GM18517 (cell line): ENCODE measurements around the gene SNX7.

Experiments
- ATAC-seq: cut with Tn5 transposase; IDR thresholded peaks from one replicate; pipeline ENCODE4 v1.9.1; 2021; ENCODE audit warnings: mild to moderate bottlenecking, moderate library complexity; ENCODE audit not compliant: unreplicated experiment

The SNX7 gene, protein sequence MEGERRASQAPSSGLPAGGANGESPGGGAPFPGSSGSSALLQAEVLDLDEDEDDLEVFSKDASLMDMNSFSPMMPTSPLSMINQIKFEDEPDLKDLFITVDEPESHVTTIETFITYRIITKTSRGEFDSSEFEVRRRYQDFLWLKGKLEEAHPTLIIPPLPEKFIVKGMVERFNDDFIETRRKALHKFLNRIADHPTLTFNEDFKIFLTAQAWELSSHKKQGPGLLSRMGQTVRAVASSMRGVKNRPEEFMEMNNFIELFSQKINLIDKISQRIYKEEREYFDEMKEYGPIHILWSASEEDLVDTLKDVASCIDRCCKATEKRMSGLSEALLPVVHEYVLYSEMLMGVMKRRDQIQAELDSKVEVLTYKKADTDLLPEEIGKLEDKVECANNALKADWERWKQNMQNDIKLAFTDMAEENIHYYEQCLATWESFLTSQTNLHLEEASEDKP

DNA sequence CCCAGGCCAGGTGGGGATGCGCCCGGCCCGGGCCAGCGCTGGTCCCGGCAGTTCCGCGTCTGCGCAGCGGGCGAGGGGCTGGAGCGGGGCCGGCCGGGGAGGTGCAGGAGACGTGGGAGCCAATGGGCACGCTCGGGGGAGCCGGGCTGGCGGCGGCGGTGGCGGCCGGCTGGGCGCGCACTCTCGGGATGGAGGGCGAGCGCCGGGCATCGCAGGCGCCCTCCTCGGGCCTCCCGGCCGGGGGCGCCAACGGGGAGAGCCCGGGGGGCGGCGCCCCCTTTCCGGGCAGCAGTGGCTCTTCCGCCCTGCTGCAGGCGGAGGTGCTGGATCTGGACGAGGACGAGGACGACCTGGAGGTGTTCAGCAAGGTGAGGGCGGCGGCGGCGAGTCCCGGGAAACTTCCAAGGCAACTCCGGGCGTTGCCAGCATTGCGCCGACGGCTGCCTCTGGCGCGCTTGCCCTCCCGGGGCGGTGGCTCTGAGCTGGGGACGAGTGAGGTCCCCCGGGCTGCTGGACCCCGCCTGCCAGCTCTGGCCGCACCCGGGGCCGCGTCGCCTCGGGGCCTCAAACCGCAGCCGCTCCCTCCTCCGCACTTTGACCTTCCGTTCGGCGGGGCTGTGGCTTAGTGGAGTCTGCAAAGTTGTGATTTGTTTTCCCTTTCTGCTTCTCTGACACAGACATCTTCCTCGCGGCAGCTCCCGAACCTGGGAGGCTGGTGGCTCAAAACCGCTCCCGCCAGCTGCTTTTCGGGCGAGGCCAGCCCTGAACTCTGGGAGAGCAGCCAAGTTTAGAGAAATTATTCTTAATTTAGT is at the start of gene SNX7:
Gene SNX7, plus strand, starts transcription at position 178 of the 812 bp plus-strand sequence. Its CDS starts 11 bp downstream, at position 189.
- ATAC-seq, result peak; percentile 79

DNA sequence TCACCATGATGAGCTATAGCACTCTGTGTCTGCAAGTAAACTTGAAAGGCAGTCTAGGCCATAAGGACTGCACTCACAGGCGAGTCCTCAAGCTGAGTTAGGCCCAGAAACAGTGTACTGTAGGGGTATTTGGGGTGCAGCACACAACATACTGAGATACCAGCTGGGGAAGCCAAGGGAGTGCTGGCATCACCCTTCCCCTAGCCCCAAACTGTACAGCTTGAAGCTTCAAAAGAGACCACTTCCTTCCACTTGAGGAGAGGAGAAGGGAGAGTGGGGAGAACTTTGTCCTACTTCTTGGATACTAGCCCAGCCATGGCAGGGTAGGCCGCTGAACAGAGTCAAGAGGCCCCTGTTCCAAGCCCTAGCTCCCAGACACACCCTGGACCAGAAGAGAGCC is 24.2 kb upstream of the SNX7 start:
- ATAC-seq, result no peak

DNA sequence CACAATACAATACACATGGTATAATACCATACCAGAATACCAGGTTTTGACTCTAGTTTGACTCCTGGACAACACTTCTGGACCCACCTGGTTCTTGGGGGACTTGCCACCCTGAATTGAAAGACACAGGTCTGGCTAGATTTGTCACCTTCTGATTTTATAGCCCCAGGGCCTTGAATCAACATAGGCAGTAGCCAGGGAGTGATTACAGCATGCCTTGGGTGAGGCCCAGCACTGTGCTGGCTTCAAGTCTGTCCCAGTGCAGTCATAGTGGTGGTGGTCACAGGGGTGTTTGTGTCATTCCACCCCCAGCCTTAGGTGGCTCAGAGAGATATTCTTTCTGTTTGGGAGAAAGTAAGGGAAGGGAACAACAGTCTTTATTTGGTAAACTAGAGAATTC is 23.3 kb upstream of the SNX7 start:
- no peak for ATAC-seq

DNA sequence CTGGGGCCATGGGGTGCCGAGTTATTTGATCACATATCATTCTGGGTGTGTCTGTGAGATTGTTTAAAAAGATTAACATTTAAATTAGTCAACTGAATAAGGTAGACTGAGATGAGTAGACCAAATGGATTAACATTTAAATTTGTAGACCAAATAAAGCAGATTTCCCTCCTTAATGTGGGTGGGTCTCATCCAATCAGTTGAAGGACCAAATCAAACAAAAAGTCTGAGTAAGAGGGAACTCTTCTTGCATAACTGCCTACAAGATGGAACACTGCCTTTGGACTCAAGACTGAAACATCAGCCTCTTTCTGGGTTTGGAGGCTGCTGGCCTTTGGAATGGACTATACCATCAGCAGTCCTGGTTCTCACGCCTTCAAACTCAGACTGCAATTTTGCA is 17.0 kb upstream of the SNX7 start:
- ATAC-seq, result no peak

DNA sequence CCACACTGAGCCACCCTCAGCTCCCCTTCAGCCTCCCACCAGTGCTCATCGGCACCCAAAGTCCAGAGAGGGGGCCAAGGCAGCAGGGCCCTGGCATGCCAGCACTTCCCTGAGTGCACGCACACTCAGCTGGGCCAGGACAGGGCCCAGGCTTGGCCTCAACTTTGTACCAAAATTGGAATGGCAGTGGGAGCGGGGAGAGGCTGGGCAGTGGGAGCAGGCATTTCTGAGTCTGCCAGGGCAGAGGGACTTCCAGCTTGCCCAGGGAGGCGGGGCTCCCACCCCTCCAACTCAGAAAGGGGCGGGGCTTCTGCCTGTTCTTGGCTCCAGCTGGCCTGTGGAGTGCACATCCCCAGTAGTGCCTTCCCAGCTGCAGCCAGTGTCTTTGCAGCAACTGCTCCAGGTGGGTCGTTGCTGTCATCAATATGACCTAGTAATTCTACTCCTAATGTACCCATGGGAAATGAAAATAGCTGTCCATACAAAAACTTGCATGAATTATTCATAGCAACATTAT is 10.3 kb upstream of the SNX7 start:
- no peak for ATAC-seq

DNA sequence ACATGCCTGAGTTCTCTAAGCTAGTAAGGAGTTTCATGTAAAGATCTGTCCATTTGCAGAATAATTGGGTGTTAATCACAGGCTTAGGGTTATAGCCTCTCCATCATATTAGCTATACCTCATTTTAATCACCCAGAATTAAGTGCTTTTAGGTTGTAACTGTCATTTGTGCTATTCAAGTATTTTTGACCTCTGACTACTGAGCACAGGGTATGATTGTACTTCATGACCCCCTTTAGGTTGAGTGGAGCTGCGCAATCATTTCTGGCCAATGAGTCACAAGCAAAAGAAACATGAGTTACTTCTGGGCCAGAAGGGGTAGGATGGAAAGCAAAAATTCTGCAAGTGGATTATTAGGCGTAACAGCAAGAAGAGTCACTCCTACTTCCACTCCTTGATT is 8.4 kb upstream of the SNX7 start:
- ATAC-seq, result no peak

DNA sequence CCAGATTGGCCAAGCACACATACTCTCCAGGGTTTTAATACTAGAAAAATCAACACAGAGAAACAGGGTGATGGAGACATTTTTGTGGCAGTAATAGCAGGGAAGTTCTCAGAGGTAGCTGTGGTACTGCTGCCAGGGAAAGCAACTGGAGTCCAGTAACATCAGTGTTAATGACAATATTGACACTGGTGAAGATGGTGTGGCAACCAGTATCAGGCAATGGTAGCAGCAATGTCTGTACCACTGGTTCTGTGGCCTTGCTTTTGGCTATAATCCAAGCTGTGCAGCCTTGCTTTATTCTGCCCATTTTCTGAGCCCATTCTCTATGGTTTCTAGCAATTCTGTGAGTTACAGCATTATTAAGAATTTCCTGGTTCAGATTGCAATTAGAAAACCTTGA is 1.6 kb upstream of the SNX7 start:
- ATAC-seq, result no peak

DNA sequence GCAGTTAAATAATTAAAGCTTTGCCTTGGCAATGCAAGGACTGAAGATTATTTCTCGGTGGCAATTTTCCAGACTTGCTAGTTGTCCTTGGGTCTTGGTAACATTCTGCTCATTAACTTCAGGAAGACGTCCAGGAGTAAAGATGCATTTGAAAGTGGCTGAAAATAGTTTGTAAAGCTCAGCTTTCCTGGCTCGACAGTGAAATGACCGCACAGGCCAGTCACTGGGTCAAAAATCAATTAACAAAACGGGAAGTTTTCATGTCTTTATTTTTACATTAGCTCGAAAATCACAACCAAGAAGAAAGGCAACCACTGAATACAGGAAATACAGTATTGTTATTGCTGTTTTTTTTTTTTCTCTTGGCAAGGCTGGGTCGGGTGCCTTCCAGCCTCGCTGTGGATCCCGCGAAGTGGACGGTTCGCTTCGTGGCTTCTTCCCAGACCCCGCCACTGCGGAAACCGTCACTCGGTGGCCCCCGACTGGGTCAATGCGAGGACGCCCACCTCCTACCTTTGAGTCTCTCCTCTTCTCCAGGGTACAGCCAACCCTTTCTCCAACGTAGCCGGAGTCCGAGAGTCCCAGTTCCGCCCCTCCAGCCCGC is 479 bp upstream of the SNX7 start:
- peak; percentile 33 for ATAC-seq

DNA sequence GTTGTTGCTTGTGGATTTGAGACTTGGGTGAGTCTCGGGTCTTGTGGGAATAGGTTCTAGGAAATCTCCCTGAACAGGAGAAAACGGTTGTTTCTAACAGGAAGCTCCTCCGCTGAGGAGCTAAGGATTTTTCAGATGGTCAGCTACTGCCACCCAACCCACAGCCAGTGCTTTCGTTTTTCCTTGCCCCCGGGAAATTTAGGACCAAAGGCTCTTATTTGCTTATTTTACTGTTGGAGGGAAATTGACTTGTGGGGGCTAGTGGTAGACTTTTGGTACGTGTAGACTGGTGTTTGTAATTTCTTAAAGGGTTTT is 792 bp downstream of the SNX7 start:
- ATAC-seq, result no peak

DNA sequence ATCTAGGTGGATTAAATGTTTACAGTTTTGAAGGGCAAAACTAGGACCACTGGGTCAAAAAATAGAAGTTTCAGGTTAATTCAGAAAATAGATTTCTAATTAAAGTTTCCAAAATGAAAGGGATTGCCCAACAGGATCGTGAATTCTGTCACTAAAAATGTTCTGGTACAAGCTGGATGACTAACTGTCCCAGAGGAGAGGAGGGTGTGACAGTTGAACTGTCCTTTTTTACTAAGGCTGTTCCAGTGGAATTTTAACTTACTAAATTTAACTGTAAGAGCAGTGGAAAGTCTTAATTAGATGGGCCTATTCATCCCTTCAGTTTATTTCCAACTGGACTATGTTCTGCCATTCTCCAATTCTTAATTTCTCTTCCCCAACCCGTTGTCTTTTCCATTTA is 7.2 kb downstream of the SNX7 start:
- no peak for ATAC-seq

DNA sequence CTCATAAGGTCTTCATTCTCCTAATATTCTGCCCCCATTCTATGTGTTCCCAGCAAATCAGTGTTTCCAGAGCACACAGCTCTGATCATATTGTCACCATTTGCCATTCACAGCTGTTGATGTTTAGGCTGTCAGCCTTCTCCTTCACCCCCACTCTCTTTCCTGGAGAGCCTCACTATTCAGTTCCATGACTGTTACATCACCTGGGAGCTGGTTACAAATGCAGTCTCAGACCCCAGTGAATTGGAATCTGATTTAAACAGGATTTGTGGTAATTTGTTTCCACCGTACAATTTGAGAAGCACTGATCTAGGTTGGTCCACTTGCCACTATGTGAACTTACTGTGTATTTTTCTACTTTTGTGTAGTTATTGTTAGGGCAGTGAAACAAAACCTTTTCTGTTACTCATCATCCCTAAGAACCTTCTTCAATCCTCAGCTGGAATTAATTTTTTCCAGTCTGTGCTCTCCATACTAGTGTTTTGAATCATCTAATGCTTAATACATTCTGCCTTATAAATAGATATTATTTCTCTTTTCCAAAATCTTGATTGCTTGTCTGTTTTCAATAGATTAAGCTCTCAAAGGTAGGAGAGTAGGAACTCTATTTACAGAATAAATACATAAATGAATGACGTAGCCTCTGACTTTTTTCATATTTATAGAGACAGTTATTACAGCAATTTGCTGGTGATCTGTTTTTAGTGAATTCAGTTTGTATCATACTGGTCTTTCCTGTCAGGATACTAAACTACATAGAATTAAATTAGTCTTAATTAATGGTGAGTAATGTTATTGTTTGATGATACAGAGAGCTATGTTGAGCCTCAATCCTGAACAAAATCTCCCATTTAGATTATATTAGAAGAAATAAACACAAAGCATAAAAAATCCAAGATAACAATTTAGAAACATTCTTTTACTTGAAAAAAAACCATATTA is 8.1 kb downstream of the SNX7 start:
- no peak for ATAC-seq

DNA sequence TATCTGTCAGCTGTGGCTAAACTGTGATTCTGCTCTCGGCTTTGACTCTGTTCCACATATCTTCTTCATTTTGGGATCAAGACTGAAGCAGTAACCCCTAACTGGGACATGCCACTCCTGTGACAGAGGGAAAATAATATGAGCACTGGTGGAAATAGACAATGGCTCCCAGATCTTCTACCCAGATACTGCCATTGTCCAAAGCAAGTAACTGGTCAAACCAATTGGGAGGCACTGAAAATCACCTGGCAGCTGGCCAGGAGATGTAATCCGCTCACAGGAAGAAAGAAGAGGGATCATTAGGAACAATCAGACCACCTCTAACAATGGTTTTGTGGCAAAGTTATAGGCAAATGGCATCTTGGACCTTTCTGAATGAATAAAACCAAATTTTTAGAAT is 10.7 kb downstream of the SNX7 start:
- ATAC-seq, result no peak

DNA sequence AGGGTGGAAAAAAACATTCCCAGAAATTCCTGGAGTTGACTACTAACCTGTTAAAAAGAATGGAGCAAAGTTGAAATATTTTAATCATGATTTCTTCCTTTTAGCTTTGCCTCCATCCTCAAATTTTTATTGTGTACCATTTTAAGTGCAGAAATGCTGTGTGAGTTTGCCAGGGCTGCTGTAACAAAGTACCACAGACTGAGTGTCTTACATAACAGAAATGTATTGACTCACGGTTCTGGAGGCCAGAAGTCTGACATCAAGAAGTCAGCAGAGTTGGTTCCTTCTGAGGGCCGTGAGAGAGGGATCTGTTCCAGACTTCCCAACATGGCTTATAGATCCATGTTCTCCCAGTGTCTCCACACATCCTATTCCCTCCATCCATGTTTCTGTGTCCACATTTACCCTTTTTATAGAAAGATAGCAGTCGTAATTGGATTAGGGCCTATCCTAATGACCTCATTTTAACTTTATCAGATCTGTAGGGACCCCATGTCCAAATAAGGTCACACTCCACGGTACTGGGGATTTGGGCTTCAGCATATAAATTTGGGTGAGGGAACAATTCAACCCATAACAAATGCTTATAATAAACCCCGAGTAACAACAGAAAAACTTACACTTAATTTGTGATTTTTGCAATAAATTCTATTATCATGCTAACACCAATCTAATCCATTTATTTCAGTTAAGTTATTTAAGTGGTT is 12.7 kb downstream of the SNX7 start:
- ATAC-seq, result no peak

DNA sequence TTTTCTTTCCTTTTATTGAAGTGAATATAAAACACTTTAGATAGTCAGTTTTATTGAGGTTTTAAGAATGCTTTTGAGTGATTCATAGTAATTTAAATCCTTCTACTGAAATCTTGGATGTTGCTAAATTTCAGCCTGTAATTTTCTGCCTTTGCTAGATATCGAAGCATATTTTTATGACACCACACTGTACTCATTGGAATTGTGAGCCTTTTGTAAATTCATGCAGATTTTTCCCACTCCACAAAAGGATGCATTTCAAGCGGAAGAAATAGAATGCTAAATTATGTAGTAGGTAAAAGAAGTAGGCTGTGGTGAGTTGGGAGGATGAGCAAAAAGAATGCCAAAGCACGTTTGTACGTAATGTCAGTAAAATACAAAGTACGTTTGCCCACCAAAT is 13.8 kb downstream of the SNX7 start:
- ATAC-seq, result no peak

DNA sequence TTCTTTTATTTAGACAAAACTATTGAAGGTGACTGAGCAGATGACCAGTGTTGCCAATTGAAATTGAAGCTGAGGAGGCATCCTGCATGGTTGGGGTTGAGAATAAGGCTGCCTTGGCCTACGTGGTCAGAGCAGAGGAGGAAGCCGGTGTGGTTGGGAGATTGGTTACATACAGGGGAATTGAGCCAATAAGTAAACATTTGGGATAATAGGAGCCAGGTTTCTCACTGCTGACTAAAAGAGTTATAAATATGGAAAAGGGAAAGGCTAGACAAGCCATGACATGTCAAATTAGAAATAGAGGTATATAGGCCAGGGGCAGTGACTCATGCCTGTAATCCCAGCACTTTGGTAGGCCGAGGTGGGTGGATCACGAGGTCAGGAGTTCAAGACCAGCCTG is 15.8 kb downstream of the SNX7 start:
- ATAC-seq, result no peak

DNA sequence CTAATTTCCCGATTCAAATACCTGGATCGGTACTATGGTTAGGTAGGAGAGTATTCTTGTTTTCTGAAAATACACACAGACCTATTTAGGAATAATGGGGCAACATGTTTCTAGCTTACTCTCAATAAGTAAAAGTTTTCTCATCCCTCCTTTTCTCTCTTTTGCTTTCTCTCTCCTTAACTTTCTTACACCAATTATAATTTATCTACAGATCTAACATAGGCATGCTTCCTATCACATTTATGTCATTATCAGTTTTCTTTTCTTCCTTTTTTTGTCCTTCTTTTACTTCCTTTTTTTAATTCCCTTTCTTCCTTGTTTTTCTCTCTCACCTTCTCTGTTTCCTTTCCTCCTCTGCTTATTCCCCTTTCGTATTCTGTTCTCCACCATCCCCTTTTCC is 20.3 kb downstream of the SNX7 start:
- no peak for ATAC-seq

DNA sequence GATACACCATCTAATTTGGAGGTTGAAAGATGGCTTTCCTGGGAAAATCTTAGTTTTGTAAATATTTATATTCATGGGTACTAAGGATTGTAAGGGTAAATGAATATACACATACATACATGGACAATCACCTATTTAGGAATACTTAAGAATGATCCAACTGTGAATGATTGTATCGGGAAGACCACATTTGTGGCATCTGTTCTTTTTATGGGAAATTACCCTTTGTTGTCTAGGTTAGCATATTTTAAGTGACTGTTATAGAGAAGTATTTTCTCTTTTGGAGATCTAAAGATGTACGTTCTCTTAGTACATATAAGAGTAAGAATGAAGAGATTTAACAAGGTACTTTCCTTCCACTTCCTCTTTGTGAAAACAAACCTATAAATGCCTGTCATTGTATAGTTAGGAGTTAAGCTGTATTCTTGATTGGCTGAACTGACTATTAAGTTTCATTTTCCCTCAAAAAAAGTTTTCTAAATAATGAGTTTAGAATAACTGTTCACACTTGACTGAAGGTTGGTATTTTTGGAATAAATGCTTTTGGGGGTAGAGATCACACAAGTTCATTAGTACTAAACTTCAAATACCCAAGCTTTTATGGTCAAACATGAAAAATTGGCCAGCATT is 26.7 kb downstream of the SNX7 start:
- peak; percentile 73 for ATAC-seq

DNA sequence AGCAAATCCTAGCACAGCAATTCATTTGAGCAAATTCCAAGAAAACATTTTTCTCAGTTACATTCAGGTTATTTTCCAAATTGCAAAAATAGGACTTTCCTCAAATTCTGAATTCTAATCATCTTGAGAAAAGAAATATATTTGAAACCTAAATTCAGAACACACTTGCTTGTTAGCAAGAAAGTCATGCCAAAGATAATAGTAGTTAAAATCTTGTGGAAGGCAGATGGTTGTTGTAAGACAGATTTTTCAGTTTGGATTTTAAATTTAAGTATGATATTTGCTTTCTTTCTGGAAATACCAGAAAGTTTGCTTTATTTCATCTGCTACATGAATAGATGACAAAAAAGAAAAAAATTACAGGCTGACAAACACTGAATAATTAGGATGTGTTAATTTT is 29.1 kb downstream of the SNX7 start:
- no peak for ATAC-seq

DNA sequence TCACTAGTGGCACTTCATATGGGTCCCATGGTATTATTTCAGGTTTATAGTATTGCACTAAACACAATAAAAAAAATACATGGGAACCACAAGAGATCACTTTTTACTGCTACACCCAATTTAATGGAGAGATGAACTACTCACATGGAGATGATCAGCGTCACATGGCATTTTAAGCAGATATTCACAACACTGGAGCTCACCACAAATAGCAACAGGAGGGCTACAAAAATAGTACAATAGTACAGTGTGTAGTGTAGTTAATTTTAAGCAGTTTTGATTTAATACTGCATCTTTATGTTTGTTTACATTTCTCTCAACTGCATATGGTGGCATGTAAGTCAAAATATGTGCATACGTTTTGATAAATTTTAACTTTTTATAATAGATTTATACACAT is 31.0 kb downstream of the SNX7 start:
- no peak for ATAC-seq

DNA sequence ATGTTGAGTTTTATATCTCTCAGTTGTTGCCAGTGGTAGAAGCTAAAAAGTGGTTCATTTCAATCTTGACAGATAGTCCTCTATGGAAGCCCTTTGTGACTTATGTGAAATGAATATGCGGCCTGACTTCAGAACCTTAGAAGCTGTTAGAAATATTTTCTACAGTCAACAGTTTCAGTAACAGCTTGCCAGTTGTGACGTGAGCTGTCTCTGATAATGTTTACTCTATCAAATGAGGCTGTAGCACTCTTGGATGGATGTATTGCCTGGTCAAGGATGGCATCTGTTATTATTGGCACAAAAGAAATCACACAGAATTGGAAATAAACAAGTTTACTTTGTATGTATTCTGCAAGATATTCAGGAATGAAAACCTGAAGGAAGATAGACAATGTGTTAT is 31.9 kb downstream of the SNX7 start:
- no peak for ATAC-seq
